CD4-positive, alpha-beta T cell treated with Interleukin-6 at 100 ng/mL for 8 hours (primary cell): ENCODE results near the gene SMCP.
A peak's percentile ranks its signal among the peaks of the same experiment; 100 is the strongest.

ENCODE experiments used
- DNase-seq: peaks from one replicate; pipeline ENCODE4 v3.0.0-alpha.2; 2020; ENCODE audit warnings: mixed read lengths, low spot score

SMCP gene, protein sequence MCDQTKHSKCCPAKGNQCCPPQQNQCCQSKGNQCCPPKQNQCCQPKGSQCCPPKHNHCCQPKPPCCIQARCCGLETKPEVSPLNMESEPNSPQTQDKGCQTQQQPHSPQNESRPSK

DNA sequence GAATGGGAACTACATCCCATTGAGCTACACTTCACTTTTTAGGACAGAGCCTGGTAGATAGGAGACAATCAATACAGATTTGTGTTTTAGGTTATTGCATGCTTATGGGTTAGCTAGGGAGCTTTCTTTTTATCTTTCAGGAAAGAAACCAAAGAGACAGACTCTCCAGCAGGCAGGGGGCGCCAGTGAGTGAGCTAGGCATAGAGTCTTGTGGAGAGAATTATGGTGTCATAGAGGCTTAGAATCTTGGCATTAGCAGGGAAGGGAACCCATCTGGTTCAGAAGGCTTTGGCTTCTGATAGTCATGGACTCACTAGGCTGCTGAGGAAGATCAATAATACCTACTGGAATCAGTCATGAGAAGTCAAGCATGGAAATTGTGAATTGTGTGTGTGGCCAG, at the start of gene SMCP:
TSS of gene SMCP (plus strand) at position 281 of the 400 bp plus-strand sequence. CDS start 6,101 bp downstream, outside the sequence.
- DNase-seq, result no peak

DNA sequence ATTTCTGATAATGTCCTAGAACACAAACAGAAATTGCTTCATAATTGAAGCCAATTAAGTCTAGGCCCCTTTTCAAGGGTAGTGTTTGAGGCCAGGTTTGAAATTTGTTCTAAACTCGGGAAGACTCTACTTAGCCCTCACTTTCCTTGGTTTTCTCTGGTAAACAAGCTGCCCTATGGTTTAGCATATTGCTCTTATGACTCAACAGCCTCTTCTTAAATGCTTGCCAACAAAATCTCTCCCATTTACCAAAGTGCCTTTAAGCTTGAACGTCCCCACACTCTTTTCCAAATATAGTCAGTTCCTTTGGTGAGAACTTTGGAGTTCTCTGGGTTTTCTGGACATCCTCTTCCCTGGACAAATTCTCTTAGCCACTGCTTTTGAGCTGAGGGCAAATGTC, 41.3 kb upstream of the SMCP start:
- DNase-seq, result no peak

DNA sequence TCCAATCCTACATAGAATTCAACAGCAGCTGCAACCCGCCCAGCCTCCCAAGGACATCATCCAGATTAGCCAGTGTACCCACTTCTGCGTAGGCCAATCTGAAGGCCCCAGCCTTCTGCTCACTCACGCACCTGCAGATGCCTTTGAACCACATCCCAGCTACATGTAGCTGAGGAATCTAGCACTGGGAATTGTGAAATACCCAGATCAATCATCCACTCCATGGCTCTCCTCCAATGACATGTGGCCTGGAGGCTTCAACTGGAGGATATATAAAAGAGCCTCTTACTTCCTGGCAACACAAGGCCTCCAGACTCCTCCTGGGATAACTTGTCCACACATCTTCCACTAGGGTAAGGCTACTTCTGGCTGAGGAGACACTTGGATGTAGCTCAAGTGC, 35.6 kb upstream of the SMCP start, which contains the start of gene LCE6A:
TSS of gene LCE6A (plus strand) at position 301 of the 400 bp plus-strand sequence. CDS start 665 bp downstream, outside the sequence.
- no peak for DNase-seq

DNA sequence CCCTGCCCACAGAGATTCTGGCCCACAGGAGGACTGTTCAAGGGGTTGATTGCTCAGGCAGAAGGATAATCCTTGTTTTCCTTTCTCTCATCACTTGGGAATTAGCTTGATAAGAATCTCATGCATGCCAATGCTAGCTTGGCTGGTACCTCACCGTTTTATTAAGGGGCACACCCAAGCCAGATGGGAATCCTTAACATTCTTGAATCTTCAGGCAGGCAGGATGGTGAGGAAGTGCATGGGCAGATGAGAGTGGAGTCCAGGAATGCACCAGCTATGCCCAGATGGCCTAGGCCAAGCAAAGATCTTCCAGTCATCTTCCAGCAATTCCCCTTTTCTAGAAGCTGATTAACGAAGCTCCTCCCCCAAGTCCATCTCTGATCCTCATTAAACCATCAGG, 22.5 kb upstream of the SMCP start:
- DNase-seq, result no peak

DNA sequence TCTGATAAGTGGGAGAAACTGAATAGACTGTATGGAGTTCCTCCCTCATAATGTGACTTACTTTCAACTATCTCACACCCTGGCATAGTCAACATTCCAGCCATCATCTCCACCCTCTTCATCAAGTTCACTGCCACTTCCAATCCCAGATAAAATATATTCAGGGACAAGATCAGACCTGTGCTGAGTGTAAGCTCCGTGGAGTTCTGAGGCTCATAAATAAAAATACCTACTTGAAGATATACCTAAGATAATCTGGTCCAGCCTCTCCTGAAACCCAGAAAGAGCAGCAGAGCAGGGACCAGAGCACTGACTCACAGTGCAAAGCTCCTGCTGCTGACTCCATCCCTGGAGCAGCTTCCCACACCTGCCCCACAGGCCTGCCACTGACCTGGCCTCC, 20.1 kb upstream of the SMCP start:
- DNase-seq, result no peak

DNA sequence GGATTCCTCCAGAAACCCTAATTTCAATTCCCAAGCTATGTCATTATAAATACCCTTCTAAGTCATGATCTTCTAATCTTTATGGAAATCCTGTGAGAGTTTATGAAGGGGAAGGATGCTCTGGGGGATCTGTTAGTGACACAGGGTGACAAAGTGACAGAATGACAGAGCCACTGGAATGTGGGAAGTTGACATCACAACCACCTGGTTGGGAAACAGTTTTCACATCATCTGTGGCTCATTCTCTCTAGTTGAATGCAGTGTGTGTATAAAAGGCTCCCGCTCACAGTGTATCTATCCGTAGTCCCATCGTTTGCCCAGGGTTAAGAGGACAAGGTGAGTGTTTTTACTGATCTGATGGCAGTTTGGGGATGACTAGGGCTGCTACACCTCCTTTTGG, 18.4 kb upstream of the SMCP start, which contains the start of gene LCE7A:
TSS of gene LCE7A (plus strand) at position 301 of the 400 bp plus-strand sequence. CDS start 702 bp downstream, outside the sequence.
- no peak for DNase-seq

DNA sequence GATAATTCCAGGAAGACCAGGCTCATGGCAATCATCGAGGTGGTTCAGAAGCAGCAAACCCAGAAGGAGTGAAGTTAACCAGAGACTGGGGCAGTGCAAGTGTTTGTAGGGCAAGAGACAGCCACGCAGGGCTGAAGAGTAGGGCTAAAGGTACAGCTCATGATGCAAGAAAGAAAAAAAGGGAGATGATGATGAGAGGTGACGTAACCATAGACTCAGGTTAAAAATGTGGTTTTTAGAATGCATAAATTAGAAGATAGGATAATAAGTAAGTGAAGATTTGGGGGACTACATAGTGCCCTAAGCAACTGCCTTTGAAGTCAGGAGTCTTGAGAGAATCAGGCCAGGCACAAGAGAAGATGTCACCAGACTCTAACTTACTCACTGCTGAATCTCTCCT, 18.0 kb upstream of the SMCP start:
- no peak for DNase-seq

DNA sequence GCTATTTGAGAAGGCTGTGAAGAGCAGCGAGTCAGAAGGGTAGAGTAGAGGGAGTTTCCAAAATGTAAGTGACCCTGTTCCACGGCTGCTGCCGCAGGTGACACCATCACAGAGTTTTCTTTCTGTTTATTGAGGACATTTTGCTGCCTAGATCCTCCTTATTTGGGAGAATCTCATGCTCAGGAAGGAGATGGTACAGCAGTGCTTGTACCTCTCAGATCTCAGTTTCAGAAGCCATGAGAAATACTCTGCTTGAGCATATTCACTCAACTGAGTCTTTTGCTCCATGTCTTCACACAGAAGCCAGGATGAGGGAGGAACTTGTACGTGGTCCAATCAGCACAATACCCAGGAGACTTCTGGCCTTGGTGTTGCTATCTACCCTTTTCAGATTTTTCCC, 16.7 kb upstream of the SMCP start:
- DNase-seq, result no peak

DNA sequence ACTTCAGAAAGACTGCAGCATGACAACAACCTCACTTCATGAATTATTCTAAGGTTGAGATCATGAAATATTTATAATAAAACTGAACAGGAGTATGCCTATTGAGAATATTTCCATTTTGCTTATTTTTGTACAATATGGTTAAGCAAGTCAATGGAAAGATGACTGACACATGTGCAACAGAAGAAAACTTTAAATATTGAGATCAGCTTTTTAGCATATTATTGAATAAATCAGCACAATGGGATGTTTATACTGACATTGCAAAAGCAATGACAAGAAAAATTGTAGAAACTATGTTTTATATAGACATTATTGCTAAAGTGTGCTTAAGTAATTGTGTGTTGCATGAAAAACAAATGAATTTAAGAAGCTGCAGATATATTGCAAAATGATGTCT, 13.7 kb upstream of the SMCP start:
- no peak for DNase-seq

DNA sequence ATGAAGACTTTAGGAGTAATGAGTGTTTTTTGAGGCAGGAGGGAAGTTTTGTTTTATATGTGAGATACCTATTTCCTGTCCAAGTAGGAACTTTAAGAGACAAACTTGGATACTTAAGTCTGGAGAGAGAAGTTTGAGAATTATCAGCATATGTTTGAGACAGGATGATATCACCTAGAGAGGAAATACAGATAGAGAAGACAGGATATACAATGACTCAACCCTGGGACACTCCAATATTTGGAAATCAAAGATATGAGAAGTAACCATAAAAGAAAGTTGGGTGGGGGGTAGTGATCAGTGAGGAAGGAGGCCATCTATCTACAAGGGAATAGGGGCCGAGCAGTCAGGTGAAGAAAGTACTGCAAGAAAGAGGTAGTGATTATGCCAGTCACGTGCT, 11.8 kb upstream of the SMCP start:
- no peak for DNase-seq

DNA sequence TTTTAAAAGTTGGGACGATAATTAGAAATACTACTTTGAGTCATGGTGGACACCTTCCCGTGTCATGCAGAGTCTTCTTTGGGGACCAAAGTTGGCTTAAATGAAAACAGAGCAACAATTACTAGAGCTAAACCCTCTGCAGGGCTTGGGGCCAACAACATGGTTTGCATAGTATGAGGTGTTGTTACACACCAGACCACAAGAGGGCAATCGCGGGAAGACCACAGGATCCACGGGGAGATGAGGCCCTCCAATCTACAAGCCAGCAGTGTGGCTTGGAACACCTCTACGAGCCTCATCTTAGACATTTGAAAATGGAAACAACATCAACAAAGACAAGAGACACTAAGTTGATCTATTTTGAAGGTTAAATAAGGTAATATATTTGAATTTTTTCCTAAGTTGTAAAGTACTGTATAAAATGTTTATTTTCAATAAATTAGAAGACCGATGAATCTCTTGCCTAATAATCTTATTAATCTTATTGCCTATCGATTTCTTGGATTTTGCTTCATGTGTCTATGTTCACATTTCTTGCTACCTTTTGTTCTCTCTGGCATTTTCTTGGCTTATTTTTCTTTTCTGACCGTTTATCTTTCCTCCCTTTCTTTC, 8.2 kb upstream of the SMCP start:
- DNase-seq, result peak; percentile 42

DNA sequence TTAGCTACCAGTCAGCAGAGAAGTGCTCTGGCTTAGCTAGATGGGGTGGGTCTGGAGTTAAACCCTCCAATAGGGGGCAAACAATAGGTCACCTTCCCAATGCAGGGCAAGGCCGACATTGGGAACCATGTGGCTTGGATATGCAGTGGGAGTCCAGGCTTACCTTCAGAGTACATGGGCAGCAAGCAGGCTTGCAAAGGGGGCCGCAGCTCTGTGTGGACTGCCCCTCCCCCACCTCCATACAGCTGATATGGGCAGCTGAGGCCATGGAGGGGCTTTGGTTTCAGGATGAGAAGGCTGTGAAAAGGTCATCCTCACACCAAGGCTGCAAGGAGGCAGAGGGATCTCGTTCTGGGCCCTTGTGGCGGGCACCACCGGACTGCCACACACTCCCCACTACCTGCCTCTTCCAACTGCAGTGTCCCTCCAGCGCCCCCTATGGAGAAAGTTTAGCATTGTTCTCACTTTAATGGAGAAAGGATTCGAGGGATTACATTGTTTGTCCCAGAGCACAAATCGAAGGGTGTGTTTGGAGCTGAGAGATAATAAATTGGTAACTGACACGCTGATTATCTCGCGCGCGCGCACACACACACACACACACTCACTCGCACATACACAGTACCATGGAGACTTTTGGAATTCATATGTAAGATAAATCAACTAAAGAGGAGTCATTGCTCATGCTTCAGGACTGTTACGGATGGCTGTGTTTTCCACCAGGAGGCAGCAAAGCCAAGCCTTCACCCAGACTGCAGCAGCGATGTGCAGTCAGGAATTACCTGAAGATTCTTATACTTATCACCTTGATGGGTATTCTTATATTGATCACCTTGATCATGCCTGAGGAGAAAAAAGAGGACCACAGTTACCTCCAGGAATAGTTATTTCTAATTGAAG, 7.0 kb upstream of the SMCP start:
- DNase-seq, result no peak

DNA sequence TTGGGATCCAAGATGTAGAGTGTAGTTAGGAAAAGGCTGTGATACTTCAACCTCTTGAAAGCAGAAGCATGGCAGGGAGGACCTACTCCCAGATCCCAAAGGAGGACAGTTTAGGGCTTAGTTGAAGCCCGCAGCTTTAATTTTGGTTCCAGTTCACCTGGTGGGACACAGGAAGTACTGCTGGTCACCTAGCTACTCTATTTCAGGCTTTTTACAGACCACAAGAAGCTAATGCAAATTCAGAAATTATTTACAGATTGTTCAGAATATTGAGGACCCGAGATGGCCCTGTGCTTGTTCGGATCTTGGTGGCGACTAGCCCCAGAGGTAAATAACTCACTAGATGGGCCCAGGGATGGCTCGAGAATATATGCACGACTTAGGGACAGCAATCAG, 6.4 kb upstream of the SMCP start:
- DNase-seq, result no peak

DNA sequence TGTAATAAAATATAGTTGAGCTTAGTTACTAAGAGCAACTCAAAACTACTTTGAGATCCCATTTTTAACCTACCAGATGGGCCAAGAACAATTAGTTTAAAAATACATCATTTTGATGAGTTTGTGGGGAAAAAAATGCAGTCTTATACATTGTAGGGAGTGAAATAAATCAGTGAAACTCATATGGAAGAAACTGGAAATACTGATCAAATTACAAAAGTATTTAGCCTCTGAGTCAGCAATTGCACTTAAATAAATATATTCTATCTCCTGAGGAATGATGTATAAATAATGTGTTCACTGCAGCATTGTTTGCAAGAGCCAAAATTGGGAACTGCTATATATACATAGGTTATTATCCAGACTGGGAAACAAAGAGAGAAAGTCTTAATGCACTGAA, 4.6 kb upstream of the SMCP start:
- DNase-seq, result no peak

DNA sequence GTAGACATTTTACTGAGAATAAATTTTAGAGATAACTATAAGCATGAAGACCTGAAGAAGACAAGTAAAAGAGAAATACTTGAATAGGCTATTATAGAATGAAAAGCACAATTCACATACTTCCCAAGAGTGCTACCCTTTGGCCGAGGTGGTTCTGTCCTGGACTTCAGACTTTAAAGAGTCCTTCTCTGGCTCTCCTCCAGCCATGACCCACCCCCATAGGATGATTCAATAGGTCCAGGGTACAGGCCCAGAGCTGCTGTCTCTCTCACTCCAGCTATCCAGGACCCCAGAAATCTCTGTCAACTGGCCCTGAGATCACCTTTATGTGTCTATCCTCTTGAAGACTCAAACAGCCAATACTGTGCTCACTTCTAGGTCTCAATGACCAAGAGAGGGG, 1.3 kb upstream of the SMCP start:
- no peak for DNase-seq

DNA sequence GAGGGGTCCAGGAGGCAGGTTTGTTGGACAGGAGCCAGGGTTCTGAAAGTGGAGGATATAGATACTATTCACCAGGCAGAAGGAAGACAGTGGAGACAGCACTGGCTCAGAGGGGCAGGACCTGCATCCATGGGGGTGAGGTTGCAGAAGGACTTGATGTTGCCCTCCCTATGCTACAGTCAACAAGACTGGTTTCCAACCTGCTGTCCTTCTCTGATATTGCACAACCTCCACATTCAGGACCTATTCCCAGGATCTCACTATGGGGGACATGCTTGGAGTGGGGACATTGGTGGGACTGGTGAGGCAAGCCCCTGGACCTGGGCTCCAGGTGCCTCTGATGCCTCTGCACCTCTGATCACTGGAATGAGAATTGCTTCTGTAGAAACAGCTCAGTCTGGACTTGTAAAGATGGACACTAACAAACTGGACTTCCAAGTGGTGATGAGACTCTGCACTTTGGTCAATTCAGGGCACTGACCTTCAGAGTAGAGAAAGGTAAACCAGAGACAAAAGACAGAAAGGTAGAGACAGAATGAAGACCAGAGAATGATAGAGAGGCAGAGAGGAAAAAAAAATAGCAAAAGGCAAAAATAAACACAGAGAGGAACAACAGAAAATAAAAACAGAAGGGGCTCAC, 1.6 kb downstream of the SMCP start:
- no peak for DNase-seq

DNA sequence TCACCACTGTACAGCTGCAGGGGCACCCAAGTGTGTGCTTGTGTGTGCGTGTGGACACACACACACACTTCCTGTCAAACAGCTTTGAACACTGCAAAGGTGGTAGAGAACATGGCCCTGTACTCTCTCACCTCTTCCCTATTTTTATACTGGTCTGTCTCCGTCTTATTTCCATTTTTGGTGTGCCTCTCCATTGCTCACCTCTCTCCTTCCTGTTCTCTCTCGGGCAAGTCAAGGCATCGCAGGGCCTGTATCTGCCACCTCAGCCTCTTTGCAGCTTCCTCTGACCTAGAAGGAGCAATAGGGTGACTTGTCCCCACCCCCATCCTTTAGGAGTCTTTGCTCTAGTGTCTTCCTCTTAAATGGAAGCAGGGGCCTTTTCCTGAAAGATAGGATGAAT, 2.2 kb downstream of the SMCP start:
- no peak for DNase-seq

DNA sequence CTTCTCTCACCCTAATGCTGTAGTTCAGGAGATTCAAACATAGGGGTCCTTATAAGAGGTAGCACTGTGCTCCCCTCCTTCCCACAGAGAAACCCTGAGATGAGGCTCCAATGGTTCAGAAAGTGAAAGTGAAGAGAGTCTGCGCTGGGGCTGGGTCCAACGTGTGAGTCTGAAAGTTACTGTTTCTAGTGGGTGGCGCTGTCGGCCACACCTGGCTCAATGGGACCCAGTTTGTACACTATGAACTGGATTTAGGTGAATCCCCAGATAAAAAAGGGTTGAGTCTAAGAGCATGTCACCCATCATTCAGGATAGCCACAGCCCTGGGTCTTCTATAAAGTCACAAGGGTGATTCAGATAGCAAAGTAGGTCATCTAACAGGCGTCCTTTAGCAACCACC, 2.8 kb downstream of the SMCP start:
- DNase-seq, result no peak

DNA sequence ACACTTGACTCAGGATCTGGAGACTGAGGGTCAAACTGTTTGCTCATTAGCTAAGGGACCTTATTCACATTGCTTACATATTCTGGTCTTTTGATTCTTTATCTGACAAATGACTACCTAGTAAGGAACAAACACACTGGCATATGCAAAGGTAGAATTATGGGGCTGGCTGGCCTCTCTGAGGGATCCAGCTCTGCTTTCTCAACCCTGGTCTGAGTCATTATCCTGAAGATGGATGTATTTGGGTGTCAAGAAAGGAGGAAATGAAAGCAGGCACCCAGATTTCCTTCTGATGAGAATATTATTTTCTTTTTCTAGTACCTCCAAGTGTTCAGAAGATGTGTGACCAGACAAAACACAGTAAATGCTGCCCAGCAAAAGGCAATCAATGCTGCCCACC, 6.0 kb downstream of the SMCP start:
- no peak for DNase-seq

DNA sequence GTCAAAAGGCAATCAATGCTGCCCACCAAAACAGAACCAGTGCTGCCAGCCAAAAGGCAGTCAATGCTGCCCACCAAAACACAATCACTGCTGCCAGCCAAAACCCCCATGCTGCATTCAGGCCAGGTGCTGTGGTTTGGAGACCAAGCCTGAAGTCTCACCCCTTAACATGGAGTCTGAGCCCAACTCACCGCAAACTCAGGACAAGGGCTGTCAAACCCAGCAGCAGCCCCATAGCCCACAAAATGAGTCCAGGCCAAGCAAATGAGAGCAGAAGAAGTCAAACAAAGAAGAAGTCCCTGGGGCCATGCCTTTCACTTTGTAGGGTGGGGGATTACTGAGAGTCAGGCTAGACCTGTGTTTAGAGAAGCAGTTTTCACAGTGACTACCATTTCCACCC, 6.4 kb downstream of the SMCP start:
- no peak for DNase-seq

DNA sequence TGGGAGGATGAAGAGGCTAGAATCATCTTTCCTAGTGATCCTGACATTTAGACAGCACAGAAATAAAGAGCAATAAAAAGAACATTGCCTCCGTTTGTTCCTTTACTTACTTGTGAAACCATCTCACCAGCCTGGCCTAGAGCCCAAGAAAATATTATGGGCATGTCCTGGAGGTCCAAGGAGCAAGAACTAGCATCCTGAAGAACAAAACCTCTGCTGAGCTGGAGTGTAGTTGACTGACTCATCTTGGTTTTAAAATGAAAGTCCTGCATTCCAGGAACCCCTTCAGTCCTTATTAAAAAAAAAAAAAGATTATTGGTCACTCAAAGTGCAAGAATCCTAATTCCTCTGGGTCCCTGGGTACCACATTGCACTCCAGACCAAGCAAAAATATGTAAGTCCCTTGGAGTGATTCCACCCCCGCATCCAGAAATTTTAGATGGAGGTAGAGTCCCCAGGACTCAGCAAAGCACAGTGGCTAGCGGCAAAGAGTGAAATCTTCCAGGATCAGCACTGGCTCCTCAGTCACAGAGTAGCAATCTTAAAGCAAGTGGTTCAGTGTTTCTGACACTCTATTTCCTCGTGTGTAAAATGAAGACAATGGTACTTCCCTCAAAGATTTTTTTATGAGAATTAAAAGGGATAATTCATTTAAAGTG, 7.0 kb downstream of the SMCP start:
- DNase-seq, result no peak

DNA sequence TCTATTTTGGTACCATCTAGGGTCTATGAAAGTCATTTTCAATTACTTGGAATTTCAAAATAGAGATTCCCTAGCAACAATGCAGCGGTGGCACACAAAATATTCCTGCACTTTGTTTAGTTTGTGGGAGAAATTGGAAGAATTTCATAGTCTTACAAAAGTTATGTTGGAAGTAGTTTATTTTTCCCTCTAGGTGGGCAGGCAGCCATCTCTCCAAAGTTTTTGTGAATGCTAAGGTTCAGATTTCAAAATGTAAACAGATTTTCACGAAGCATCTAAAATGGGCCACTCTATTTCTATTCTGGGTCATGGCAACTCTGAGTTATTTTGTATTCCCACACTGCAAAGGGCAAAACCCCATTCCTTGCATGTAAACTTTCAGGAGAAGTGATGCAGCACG, 8.0 kb downstream of the SMCP start:
- DNase-seq, result no peak
